Breast epithelium (tissue), 4 donors: Measurements from ENCODE around the gene CPAMD8. TPM values are rescaled to one million over a fixed set of nuclear protein-coding genes. Genes with fewer than 3 reads are reported as not detected.

Source experiments
- DNase-seq, 2 donors: peaks; one replicate each; pipeline ENCODE4 v3.0.0-alpha.2; 2019; ENCODE audit warnings: low spot score in 2 of 2
- H3K27ac ChIP-seq, 2 donors: fragments of 200-600 bp; sonication (generic) in 1 of 2; one replicate each; pipeline ENCODE4 v1.5.1; 2016 to 2019; ENCODE audit warnings: mild to moderate bottlenecking in 1 of 2
- H3K27me3 ChIP-seq, 2 donors: fragments of 200-600 bp; sonication (generic) in 1 of 2; one replicate each; pipeline versions ENCODE4 v1.5.1 to v1.6.0; 2017 to 2019; ENCODE audit warnings: control low read depth in 1 of 2, mild to moderate bottlenecking in 1 of 2
- H3K36me3 ChIP-seq: fragments of 200-600 bp; one replicate; pipeline ENCODE4 v1.5.1; 2019
- H3K4me1 ChIP-seq, 2 donors: fragments of 200-600 bp; sonication (generic); one replicate each; pipeline ENCODE4 v1.5.1; 2016 to 2019; ENCODE audit warnings: control low read depth in 1 of 2
- H3K4me3 ChIP-seq, 3 donors: fragments of 200-600 bp; sonication (generic); 1 replicate in 2 of 3; 2 replicates in 1 of 3; pipeline ENCODE4 v1.5.1; 2016 to 2019; ENCODE audit warnings: mild to moderate bottlenecking in 3 of 3, moderate library complexity in 2 of 3
- H3K9me3 ChIP-seq, 2 donors: fragments of 200-600 bp; sonication (generic) in 1 of 2; one replicate each; pipeline ENCODE4 v1.5.1; 2016 to 2019; ENCODE audit warnings: control low read depth in 1 of 2
- CTCF ChIP-seq, 3 donors: fragments of 450-650 bp; IDR thresholded peaks; one replicate each; pipeline ENCODE4 v1.5.1; 2016 to 2017; ENCODE audit warnings: antibody characterized with exemption in 3 of 3, mild to moderate bottlenecking in 3 of 3, moderate library complexity in 3 of 3
- POLR2A ChIP-seq: fragments of 450-650 bp; IDR thresholded peaks from one replicate; pipeline ENCODE4 v1.6.1; 2016; ENCODE audit warnings: antibody characterized with exemption, mild to moderate bottlenecking, moderate library complexity
- POLR2AphosphoS5 ChIP-seq, 3 donors: sonication (generic); formaldehyde crosslinking; IDR thresholded peaks; one replicate each; pipeline ENCODE4 v1.6.1; 2017; ENCODE audit warnings: antibody characterized with exemption in 3 of 3
- intact Hi-C: fragments of 100-400 bp; cut with DNase I; formaldehyde crosslinking; loops from one replicate; pipeline ENCODE4 v1.15.1; 2023; ENCODE audit warnings: low total_unique reads
- total RNA-seq, 3 donors: library from RNA; depleted of rRNA; stranded (reverse); fragments of >200 nt; gene quantifications; one replicate each; pipeline ENCODE4 v1.1.0, GENCODE V29; 2016

CPAMD8 gene
- total RNA-seq, 3 donors from 2014 or later: 9.5 to 24.0 (median 20.2) TPM

GRCh38 chr19:16898361-16899015 lies 128.1 kb downstream of the CPAMD8 start:
- no peaks in the 10 kb centered on the region for H3K27me3 ChIP-seq
- TF ChIP-seq CTCF (IDR thresholded peaks at IDR 0.05) (no peak), POLR2A (no peak), POLR2AphosphoS5 (IDR thresholded peaks at IDR 0.05) (no peak)
- intact Hi-C loops: no loop called here
- no peaks in the 10 kb centered on the region for H3K36me3 ChIP-seq
- no peak overlapping the region for H3K4me3 ChIP-seq
- H3K9me3 ChIP-seq: no peaks in the 10 kb centered on the region
- no peak for DNase-seq
- no peaks in the 10 kb centered on the region for H3K4me1 ChIP-seq
- H3K27ac ChIP-seq: no peak overlapping the region

GRCh38 chr19:16897856-16898161 lies 128.8 kb downstream of the CPAMD8 start:
- Histone ChIP-seq H3K4me3 (peak overlapping the region; percentile 54 to 81 (median 62)), H3K4me1 (no peaks in the 10 kb centered on the region), H3K36me3 (no peaks in the 10 kb centered on the region), H3K27me3 (no peaks in the 10 kb centered on the region), H3K27ac (peak overlapping the region; percentile 85 to 87), H3K9me3 (no peaks in the 10 kb centered on the region)
- intact Hi-C loops: no loop called here
- DNase-seq: no peak
- no peak for TF ChIP-seq POLR2AphosphoS5 (IDR thresholded peaks at IDR 0.05)
- TF ChIP-seq POLR2A: no peak
- no peak for TF ChIP-seq CTCF (IDR thresholded peaks at IDR 0.05)

- intact Hi-C loops: no loop called here
Observed at GRCh38 chr19:16897029-16897855, 129.4 kb downstream of the CPAMD8 start.

GRCh38 chr19:16896146-16897028 lies 130.2 kb downstream of the CPAMD8 start:
- intact Hi-C loops: loop anchor here (1.0 kb wide), 1 partner anchor 40 kb away; no protein-coding TSS in a partner anchor
- Histone ChIP-seq H3K27ac (peak overlapping the region; percentile 74 to 85), H3K27me3 (no peaks in the 10 kb centered on the region), H3K9me3 (no peaks in the 10 kb centered on the region), H3K4me3 (peak overlapping the region; percentile 48 to 81 (median 62)), H3K4me1 (no peaks in the 10 kb centered on the region), H3K36me3 (no peaks in the 10 kb centered on the region)
- DNase-seq: no peak
- TF ChIP-seq CTCF (IDR thresholded peaks at IDR 0.05) (no peak), POLR2AphosphoS5 (IDR thresholded peaks at IDR 0.05) (no peak), POLR2A (no peak)

More at GRCh38 chr19:16897029-16897855, 129.4 kb downstream of the CPAMD8 start:
- no peak for TF ChIP-seq POLR2A
- TF ChIP-seq CTCF (IDR thresholded peaks at IDR 0.05): no peak
- peak; percentile 33 to 73 (median 72) for TF ChIP-seq POLR2AphosphoS5 (IDR thresholded peaks at IDR 0.05)
- Histone ChIP-seq H3K9me3 (no peaks in the 10 kb centered on the region), H3K36me3 (no peaks in the 10 kb centered on the region), H3K4me3 (peak overlapping the region; percentile 54 to 81 (median 62)), H3K27me3 (no peaks in the 10 kb centered on the region), H3K27ac (peak overlapping the region; percentile 85 to 87), H3K4me1 (no peaks in the 10 kb centered on the region)
- peak; percentile 95 to 98 for DNase-seq
